ENCODE results near the gene NAPA.

- TF ChIP-seq, protein P1, sequence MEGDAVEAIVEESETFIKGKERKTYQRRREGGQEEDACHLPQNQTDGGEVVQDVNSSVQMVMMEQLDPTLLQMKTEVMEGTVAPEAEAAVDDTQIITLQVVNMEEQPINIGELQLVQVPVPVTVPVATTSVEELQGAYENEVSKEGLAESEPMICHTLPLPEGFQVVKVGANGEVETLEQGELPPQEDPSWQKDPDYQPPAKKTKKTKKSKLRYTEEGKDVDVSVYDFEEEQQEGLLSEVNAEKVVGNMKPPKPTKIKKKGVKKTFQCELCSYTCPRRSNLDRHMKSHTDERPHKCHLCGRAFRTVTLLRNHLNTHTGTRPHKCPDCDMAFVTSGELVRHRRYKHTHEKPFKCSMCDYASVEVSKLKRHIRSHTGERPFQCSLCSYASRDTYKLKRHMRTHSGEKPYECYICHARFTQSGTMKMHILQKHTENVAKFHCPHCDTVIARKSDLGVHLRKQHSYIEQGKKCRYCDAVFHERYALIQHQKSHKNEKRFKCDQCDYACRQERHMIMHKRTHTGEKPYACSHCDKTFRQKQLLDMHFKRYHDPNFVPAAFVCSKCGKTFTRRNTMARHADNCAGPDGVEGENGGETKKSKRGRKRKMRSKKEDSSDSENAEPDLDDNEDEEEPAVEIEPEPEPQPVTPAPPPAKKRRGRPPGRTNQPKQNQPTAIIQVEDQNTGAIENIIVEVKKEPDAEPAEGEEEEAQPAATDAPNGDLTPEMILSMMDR (conservative IDR thresholded peaks at IDR 0.05; ENCODE audit: low read length), result no peak
- no peak for TF ChIP-seq EZH2phosphoT487 (IDR thresholded peaks at IDR 0.05; ENCODE audit: borderline replicate concordance)
Observed at GRCh38 chr19:47509973-47510372, 4.9 kb downstream of the NAPA start.

Measured in Loucy (cell line).